Right cardiac atrium (tissue), 5 donors: Measurements from ENCODE around the gene ADAMTS19. TPM values are rescaled to one million over a fixed set of nuclear protein-coding genes. Genes with fewer than 3 reads are reported as not detected.
"Not testable (repeated sequence)": the region's sequence is repeated elsewhere in the genome, so short reads cannot be mapped to it uniquely, and the experiment has no call there.

Experiments used
- ATAC-seq, 2 donors: fragments of 200-7000 bp; cut with Tn5 transposase; one replicate each; pipeline versions ENCODE4 v1.8.0 to v1.9.1; 2020; ENCODE audit warnings: moderate library complexity in 2 of 2, mild to moderate bottlenecking in 1 of 2
- DNase-seq, 3 donors: peaks; one replicate each; pipeline ENCODE4 v3.0.0-alpha.2; 2020
- H3K27ac ChIP-seq: one replicate; pipeline ENCODE4 v1.5.1; 2013; ENCODE audit warnings: mild to moderate bottlenecking, low read length, control low read depth, moderate library complexity
- H3K27me3 ChIP-seq: one replicate; pipeline ENCODE4 v1.6.1; 2013; ENCODE audit not compliant: control insufficient read depth, insufficient read depth
- H3K4me1 ChIP-seq: one replicate; pipeline ENCODE4 v1.6.1; 2013; ENCODE audit warnings: low read length; ENCODE audit not compliant: control insufficient read depth, insufficient read depth
- H3K4me3 ChIP-seq: one replicate; pipeline ENCODE4 v1.5.1; 2013; ENCODE audit warnings: low read length, control low read depth
- H3K9me3 ChIP-seq: one replicate; pipeline ENCODE4 v1.6.1; 2013; ENCODE audit warnings: low read length; ENCODE audit not compliant: control insufficient read depth
- WGBS: extraction: QIAGEN DNeasy Blood & Tissue Kit; methylation state at CpG from one replicate; pipeline ENCODE4 v1.1.7; 2013; 5-methylcytosine and 5-hydroxymethylcytosine counted together
- intact Hi-C, 4 donors: fragments of 100-400 bp; cut with DNase I; formaldehyde crosslinking; loops; one replicate each; pipeline versions ENCODE4 v1.11.0 to v1.14.0; 2022 to 2023
- long read RNA-seq, 4 donors: library from polyadenylated mRNA; unstranded; transcript quantifications; one replicate each; pipeline ENCODE4 v2.0.0, GENCODE V29; 2020 to 2021
- polyA plus RNA-seq: library from polyadenylated mRNA; stranded (reverse); fragments of 200-250 nt; gene quantifications from one replicate; pipeline ENCODE4 v1.2.3, GENCODE V29; 2013
- total RNA-seq, 4 donors: library from RNA; stranded (reverse); fragmentation: NEBNext Ultra II Directional; extraction: Animal tissue kit (Norgen Biotek cat#: 25700); gene quantifications; one replicate each; pipeline ENCODE4 v1.2.1, GENCODE V29; 2021
- donor health status: healthy with polysubstance abuse.
- donor health status: DM: no; HTN: yes; CAD: no.
- donor health status: DM: no; HTN: no; CAD: no.
- donor health status: DM: no; HTN: yes; CAD: no; lungs with severe emphysema.
- donor health status: DM: yes; HTN: yes; CAD: no.

ADAMTS19 gene, protein sequence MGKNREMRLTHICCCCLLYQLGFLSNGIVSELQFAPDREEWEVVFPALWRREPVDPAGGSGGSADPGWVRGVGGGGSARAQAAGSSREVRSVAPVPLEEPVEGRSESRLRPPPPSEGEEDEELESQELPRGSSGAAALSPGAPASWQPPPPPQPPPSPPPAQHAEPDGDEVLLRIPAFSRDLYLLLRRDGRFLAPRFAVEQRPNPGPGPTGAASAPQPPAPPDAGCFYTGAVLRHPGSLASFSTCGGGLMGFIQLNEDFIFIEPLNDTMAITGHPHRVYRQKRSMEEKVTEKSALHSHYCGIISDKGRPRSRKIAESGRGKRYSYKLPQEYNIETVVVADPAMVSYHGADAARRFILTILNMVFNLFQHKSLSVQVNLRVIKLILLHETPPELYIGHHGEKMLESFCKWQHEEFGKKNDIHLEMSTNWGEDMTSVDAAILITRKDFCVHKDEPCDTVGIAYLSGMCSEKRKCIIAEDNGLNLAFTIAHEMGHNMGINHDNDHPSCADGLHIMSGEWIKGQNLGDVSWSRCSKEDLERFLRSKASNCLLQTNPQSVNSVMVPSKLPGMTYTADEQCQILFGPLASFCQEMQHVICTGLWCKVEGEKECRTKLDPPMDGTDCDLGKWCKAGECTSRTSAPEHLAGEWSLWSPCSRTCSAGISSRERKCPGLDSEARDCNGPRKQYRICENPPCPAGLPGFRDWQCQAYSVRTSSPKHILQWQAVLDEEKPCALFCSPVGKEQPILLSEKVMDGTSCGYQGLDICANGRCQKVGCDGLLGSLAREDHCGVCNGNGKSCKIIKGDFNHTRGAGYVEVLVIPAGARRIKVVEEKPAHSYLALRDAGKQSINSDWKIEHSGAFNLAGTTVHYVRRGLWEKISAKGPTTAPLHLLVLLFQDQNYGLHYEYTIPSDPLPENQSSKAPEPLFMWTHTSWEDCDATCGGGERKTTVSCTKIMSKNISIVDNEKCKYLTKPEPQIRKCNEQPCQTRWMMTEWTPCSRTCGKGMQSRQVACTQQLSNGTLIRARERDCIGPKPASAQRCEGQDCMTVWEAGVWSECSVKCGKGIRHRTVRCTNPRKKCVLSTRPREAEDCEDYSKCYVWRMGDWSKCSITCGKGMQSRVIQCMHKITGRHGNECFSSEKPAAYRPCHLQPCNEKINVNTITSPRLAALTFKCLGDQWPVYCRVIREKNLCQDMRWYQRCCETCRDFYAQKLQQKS
- 1 to 10 TPM; 1.1 to 2.1 (median 1.8) TPM for total RNA-seq
- polyA plus RNA-seq = 0.25 TPM
- long read RNA-seq, donor 1, partial matches to known transcripts = 0 of 1 reads
- long read RNA-seq, donor 1, other reads (novel, unspliced or antisense) = 1 of 1 reads
- long read RNA-seq, donor 2, partial matches to known transcripts = 0 of 1 reads
- long read RNA-seq, donor 2, other reads (novel, unspliced or antisense) = 1 of 1 reads
- long read RNA-seq, donor 3 = 0 reads
- long read RNA-seq, donor 4 = 0 reads

DNA sequence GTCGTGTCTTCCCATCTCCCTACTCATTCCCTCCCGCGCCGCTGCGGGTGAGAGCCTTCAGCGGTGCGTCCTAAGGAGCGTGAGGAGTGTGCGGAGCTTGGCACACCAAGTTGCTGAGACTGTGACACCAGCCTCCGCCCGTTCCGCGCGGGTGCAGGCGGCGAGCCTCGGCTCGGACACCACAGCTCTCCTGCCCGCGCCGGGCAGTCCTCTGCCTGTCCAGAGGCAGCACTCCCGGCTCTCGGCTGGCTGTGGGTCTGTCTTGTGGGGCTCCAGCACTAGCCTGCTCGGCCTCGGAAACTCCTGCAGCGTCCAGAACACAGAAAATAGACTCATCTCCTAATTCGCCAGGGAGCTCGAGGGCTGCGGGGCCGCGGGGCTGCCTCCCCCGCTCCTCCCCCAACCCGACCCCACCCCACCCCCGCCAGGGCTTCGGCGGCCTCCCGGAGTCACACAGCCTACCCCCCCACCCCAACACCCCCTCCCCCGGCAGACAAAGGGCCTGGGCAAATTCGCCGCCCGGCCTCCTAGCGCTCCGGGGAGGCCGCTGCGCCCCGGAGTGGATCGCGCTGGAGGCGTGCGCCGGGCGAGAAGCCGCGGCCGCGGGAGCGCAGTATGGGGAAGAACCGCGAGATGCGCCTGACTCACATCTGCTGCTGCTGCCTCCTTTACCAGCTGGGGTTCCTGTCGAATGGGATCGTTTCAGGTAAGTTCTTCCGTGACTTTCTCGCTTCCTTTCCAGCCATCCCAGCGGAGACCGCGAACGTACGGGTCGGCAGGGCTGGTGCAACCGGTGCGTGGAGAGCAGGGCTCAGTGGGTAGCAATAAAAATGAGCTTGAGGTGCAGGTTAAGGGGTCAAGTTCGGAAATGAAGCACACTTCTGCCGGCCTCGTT lies at the start of gene ADAMTS19:
Gene ADAMTS19, plus strand, starts transcription at position 522 of the 895 bp plus-strand sequence. Its CDS starts 94 bp downstream, at position 616.
- ATAC-seq = peak; percentile 86
- no peak within 1 kb of the TSS for H3K27ac ChIP-seq
- intact Hi-C loops = no loop called here
- peak; percentile 44 to 68 (median 62) for DNase-seq
- no peaks in the 10 kb centered on the region for H3K27me3 ChIP-seq
- H3K4me3 ChIP-seq = peak within 1 kb of the TSS; percentile 39
- no peaks in the 10 kb centered on the region for H3K9me3 ChIP-seq
- WGBS = 2% methylated on average over 75 of the region's 75 CpGs
- no peaks in the 10 kb centered on the region for H3K4me1 ChIP-seq

DNA sequence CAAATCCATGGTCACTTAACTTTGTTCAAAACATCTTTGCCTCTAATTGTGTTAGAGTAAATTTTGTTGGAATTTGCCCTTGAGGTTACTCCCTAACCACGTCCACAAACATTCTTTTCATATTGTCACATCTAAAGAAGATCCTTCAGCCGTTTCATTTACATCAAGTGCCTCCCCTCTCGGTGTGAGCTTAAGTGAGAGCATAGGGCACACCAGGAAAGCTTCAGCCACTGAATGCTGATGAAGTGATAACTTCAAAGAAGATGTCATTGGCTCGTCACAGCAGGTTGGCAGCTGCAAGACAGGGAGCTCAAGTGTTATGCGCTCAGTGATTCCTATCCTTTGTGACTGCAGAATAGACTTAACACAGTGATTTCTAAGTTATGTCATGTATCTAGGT lies 49.6 kb upstream of the ADAMTS19 start:
- Histone ChIP-seq H3K27me3 (no peaks in the 10 kb centered on the region), H3K27ac (no peak overlapping the region), H3K9me3 (no peaks in the 10 kb centered on the region), H3K4me3 (no peak overlapping the region), H3K4me1 (no peaks in the 10 kb centered on the region)
- intact Hi-C loops = no loop called here
- WGBS = 41% methylated on average over 5 of the region's 5 CpGs
- ATAC-seq = no peak
- DNase-seq = no peak

DNA sequence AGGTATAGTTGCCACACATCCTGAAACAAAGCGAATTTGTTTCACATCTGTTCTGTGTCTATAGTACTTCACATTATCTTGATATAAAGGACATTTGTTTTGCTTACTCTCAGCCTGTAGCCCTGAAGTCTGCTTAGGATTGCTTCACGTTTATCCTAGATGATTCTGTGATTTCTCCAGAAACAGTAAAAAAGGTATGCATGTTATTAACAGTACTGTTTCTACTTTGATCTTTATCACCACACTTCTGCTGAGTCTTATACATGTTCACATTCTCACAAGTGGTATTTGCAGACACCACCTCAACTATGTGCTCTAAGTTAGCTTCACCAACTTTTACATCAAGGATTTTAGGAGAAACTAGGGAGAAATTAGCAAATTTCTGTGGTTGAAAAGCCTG lies 47.4 kb upstream of the ADAMTS19 start:
- Histone ChIP-seq H3K4me1 (no peaks in the 10 kb centered on the region), H3K9me3 (no peaks in the 10 kb centered on the region), H3K4me3 (no peak overlapping the region), H3K27ac (no peak overlapping the region), H3K27me3 (no peaks in the 10 kb centered on the region)
- WGBS = 66% methylated on average over 2 of the region's 2 CpGs
- intact Hi-C loops = no loop called here
- DNase-seq (no peak), ATAC-seq (no peak)

DNA sequence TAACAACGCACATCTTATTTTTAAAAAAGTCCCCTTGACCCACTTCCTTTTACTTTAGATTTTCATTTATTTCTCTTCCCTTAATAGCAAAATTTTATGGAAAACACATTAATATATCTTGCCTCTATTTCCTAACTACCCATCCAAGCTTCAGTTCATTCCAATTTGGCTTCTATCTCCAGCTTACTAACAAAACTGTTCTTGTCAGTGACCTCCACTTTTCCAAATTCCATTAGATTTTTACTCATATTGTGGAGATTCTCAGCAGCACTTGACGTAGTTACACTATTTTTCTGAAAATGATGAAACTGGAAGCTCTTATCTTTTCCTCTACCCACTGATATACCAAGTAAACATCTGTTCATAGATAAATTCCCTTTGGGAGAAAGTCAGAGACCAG lies 46.5 kb upstream of the ADAMTS19 start:
- ATAC-seq = no peak
- Histone ChIP-seq H3K4me3 (no peak overlapping the region), H3K4me1 (no peaks in the 10 kb centered on the region), H3K9me3 (no peaks in the 10 kb centered on the region), H3K27me3 (no peaks in the 10 kb centered on the region), H3K27ac (no peak overlapping the region)
- intact Hi-C loops = no loop called here
- 78% methylated on average over 2 of the region's 2 CpGs for WGBS
- no peak for DNase-seq

DNA sequence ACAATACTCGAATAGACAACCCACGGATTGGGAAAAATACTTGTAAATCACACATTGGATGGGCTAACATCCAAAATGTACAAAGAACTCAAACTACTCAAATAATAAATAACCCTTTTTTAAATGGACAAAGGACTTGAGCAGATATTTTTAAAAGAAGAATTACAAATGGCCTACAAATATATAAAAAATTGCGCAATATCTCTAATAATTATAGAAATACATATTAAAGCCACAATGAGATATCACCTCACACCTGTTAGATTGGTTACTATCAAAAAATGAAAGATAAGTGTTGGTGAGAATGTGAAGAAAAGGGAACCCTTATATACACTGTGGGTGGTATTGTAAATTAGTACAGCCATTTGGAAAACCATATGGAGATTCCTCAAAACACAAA lies 40.8 kb upstream of the ADAMTS19 start:
- DNase-seq (no peak), ATAC-seq (no peak)
- H3K4me3 ChIP-seq = no peak overlapping the region
- H3K4me1 ChIP-seq = no peaks in the 10 kb centered on the region
- H3K9me3 ChIP-seq = no peaks in the 10 kb centered on the region
- intact Hi-C loops = no loop called here
- no peaks in the 10 kb centered on the region for H3K27me3 ChIP-seq
- no peak overlapping the region for H3K27ac ChIP-seq
- WGBS = 75% methylated on average over 3 of the region's 3 CpGs

DNA sequence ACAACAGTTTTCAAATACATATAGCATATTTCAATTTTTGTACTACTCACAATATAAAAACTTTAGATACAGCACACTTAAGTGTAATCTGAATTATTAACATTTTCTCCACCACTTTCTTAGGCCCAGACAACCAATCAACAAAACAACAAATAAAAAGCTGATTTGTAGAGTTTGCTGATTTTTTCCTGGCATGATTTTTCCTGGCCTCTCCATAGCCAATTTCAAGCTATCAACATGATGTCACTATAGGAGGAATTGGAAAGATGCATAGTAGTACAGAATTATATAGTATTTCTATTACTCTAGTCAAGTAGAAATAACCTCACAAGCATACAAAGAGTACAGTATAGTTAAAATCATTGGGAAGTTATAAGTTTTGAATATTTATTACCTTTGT lies 35.1 kb upstream of the ADAMTS19 start:
- ATAC-seq (no peak), DNase-seq (no peak)
- Histone ChIP-seq H3K9me3 (no peaks in the 10 kb centered on the region), H3K27ac (no peak overlapping the region), H3K27me3 (no peaks in the 10 kb centered on the region), H3K4me3 (no peak overlapping the region), H3K4me1 (no peaks in the 10 kb centered on the region)
- intact Hi-C loops = no loop called here

DNA sequence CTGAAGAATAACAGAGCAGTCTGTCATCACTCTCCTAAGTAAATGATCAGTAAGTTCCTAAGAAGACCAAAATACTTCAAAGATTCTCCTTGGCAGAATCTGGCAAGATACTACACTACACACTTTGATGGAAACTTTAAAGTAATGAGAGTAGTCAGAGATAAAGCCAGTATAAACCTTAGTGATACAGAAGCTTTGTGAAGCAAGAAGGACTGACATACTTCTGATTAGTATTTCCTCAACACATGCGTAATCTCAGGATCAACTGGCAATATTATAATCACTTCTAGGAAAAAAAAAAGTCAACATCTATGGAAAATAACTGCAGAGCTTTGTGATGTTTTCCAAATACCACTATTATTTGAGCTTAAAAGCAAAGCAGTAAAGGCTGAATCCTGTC lies 34.0 kb upstream of the ADAMTS19 start:
- H3K9me3 ChIP-seq = no peaks in the 10 kb centered on the region
- DNase-seq = no peak
- ATAC-seq = no peak
- WGBS = 77% methylated on average over 1 of the region's 1 CpG
- H3K4me3 ChIP-seq = no peak overlapping the region
- no peak overlapping the region for H3K27ac ChIP-seq
- no peaks in the 10 kb centered on the region for H3K27me3 ChIP-seq
- H3K4me1 ChIP-seq = no peaks in the 10 kb centered on the region
- intact Hi-C loops = no loop called here

DNA sequence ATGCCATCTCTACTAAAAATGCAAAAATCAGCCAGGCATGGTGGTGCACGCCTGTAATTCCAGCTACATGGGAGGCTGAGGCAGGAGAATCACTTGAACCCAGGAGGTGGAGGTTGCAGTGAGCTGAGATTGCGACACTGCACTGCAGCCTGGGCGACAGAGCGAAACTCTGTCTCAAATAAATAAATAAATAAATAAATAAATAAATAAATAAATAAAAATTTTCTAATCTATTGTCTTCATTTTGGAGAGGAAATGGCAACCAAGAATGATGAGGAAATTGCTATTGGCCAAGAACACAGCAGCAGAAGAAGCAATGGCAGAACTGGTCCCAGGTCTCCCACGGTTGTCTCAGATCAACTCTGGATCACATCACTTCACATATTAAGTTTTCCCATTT lies 31.5 kb upstream of the ADAMTS19 start:
- intact Hi-C loops, H3K4me1 ChIP-seq, H3K4me3 ChIP-seq, ATAC-seq, DNase-seq, H3K9me3 ChIP-seq, H3K27ac ChIP-seq, H3K27me3 ChIP-seq: not testable (repeated sequence)
- 96% methylated on average over 5 of the region's 5 CpGs for WGBS

DNA sequence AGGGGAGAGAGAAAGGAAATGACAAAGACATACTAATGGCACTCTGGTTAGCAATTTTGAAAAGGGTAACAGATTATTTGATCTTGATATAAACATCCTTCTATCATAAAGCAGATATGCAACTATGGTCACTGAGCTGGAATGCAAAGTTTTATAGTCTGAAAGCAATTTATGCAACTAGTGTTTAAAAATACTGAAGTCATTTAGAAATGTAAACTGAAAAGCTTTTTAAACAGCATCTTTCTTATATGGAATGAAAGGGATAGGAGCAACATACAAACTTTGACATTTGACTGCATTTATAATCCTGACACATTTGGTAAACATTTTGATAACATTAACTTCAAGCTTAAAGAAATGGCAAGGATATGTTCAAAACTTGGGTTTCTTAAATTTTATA lies 28.7 kb upstream of the ADAMTS19 start:
- DNase-seq = no peak
- Histone ChIP-seq H3K4me3 (no peak overlapping the region), H3K27me3 (no peaks in the 10 kb centered on the region), H3K9me3 (no peaks in the 10 kb centered on the region), H3K27ac (no peak overlapping the region), H3K4me1 (no peaks in the 10 kb centered on the region)
- no peak for ATAC-seq
- intact Hi-C loops = no loop called here

DNA sequence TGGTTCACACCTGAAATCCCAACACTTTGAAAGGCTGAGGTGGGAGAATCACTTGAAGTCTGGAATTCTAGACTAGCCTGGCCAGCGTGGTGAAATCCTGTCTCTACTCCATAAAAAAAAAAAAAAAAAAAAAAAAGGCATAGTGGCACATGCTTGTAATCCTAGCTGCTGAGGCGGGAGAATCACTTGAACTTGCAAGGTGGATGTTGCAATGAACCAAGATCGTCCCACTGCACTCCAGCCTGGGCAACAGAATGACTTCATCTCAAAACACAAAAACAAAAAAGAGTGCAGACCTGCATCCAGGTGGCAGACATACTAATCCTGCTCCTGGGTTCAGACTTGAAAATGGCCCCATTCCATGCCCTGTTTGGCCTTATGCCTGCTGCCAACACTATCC lies 21.8 kb upstream of the ADAMTS19 start:
- no peak for ATAC-seq

More for the DNA sequence above, 21.8 kb upstream of the ADAMTS19 start:
- H3K27ac ChIP-seq = no peak overlapping the region
- DNase-seq = no peak
- no peaks in the 10 kb centered on the region for H3K9me3 ChIP-seq
- WGBS = 75% methylated on average over 3 of the region's 3 CpGs
- H3K4me1 ChIP-seq = no peaks in the 10 kb centered on the region
- no peaks in the 10 kb centered on the region for H3K27me3 ChIP-seq
- no peak overlapping the region for H3K4me3 ChIP-seq
- intact Hi-C loops = no loop called here
